HG03469 (cell line): Measurements from ENCODE around the gene DLEC1.
A peak's percentile ranks its signal among the peaks of the same experiment; 100 is the strongest.
"Not testable (repeated sequence)": the region's sequence is repeated elsewhere in the genome, so short reads cannot be mapped to it uniquely, and the experiment has no call there.

Source experiments
- ATAC-seq: cut with Tn5 transposase; IDR thresholded peaks from one replicate; pipeline ENCODE4 v1.9.1; 2021; ENCODE audit warnings: mild to moderate bottlenecking, moderate library complexity, moderate number of reproducible peaks; ENCODE audit not compliant: unreplicated experiment

Gene DLEC1

GRCh38 chr3:38036906-38037305 is 2.1 kb upstream of the DLEC1 start:
- no peak for ATAC-seq

GRCh38 chr3:38038447-38038911 is 529 bp upstream of the DLEC1 start:
- no peak for ATAC-seq

GRCh38 chr3:38039899-38040261 is 872 bp downstream of the DLEC1 start:
- peak; percentile 33 for ATAC-seq

- no peak for ATAC-seq
Measured at GRCh38 chr3:38040401-38040800, 1.4 kb downstream of the DLEC1 start.

GRCh38 chr3:38043486-38043885 is 4.5 kb downstream of the DLEC1 start:
- no peak for ATAC-seq

- no peak for ATAC-seq
Measured at GRCh38 chr3:38046027-38046426, 7.0 kb downstream of the DLEC1 start.

GRCh38 chr3:38046821-38047220 is 7.8 kb downstream of the DLEC1 start:
- ATAC-seq = no peak

GRCh38 chr3:38047896-38048295 is 8.9 kb downstream of the DLEC1 start:
- no peak for ATAC-seq

GRCh38 chr3:38049358-38050126 is 10.5 kb downstream of the DLEC1 start:
- ATAC-seq = no peak

- ATAC-seq = no peak
Measured at GRCh38 chr3:38051131-38051530, 12.1 kb downstream of the DLEC1 start.

GRCh38 chr3:38053286-38053685 is 14.3 kb downstream of the DLEC1 start:
- not testable (repeated sequence) for ATAC-seq

- not testable (repeated sequence) for ATAC-seq
Measured at GRCh38 chr3:38053813-38054498, 14.9 kb downstream of the DLEC1 start.

GRCh38 chr3:38054499-38055001 is 15.5 kb downstream of the DLEC1 start:
- no peak for ATAC-seq

- no peak for ATAC-seq
Measured at GRCh38 chr3:38059148-38059547, 20.1 kb downstream of the DLEC1 start.

- no peak for ATAC-seq
Measured at GRCh38 chr3:38059591-38059990, 20.6 kb downstream of the DLEC1 start.

GRCh38 chr3:38062809-38063208 is 23.8 kb downstream of the DLEC1 start:
- ATAC-seq = no peak

GRCh38 chr3:38064453-38064852 is 25.4 kb downstream of the DLEC1 start:
- ATAC-seq = not testable (repeated sequence)

- ATAC-seq = no peak
Measured at GRCh38 chr3:38067508-38068233, 28.7 kb downstream of the DLEC1 start.

GRCh38 chr3:38070013-38070412 is 31.0 kb downstream of the DLEC1 start:
- no peak for ATAC-seq

- not testable (repeated sequence) for ATAC-seq
Measured at GRCh38 chr3:38077073-38077472, 38.1 kb downstream of the DLEC1 start.

GRCh38 chr3:38082296-38082695 is 43.3 kb downstream of the DLEC1 start:
- ATAC-seq = not testable (repeated sequence)
